ENCODE data around the gene ZXDB.
"Not testable (repeated sequence)": the region's sequence is repeated elsewhere in the genome, so short reads cannot be mapped to it uniquely, and the experiment has no call there.

Gene ZXDB

GRCh38 chrX:57591284-57592159 lies at the start of gene ZXDB:
Gene ZXDB (plus strand): TSS chrX:57592011. CDS start chrX:57592049, 38 bp downstream.
- H2AFZ ChIP-seq (ENCODE audit: low read length), result peak within 1 kb of the TSS; percentile 58
- H3K9me2 ChIP-seq (replicated peaks; ENCODE audit: insufficient read depth, low read length); H3F3A ChIP-seq (ENCODE audit: insufficient read depth, low read length); H3K36me3 ChIP-seq (replicated peaks; ENCODE audit: insufficient read depth, low read length); H3K4me1 ChIP-seq (ENCODE audit: low read length); H4K20me1 ChIP-seq (ENCODE audit: insufficient read depth, low read length); H3K27me3 ChIP-seq (replicated peaks; ENCODE audit: insufficient read depth, low read length); DNase-seq; H3K27ac ChIP-seq (ENCODE audit: low read length); H3K9me3 ChIP-seq (replicated peaks; ENCODE audit: insufficient read depth, low read length); H3K79me2 ChIP-seq (ENCODE audit: low read length): not testable (repeated sequence)
- H3K4me3 ChIP-seq (ENCODE audit: low read length), result peak within 1 kb of the TSS; percentile 26; the same call in 1 of the 2 replicates
- H3K9ac ChIP-seq (ENCODE audit: low read length), result peak within 1 kb of the TSS; percentile 39; the same call in 1 of the 2 replicates
- peak within 1 kb of the TSS; percentile 48; the same call in 1 of the 2 replicates for H3K4me2 ChIP-seq (ENCODE audit: low read depth, low read length)

GRCh38 chrX:57565198-57565597 lies 26.6 kb upstream of the ZXDB start:
- H3K9me2 ChIP-seq (replicated peaks; ENCODE audit: insufficient read depth, low read length), result no peaks in the 10 kb centered on the region
- H3K36me3 ChIP-seq (replicated peaks; ENCODE audit: insufficient read depth, low read length), result no peaks in the 10 kb centered on the region
- H3K4me1 ChIP-seq (ENCODE audit: low read length), result no peaks in the 10 kb centered on the region
- H3F3A ChIP-seq (ENCODE audit: insufficient read depth, low read length), result no peaks in the 10 kb centered on the region
- H3K79me2 ChIP-seq (ENCODE audit: low read length), result no peaks in the 10 kb centered on the region
- TF ChIP-seq CTCF (IDR thresholded peaks at IDR 0.05; ENCODE audit: low read length), result no peak
- TF ChIP-seq EZH2 (optimal IDR thresholded peaks at IDR 0.05; ENCODE audit: low read depth, low read length), result no peak
- TF ChIP-seq EZH2phosphoT487 (IDR thresholded peaks at IDR 0.05; ENCODE audit: low read length), result no peak
- DNase-seq, result no peak
- no peak overlapping the region for H2AFZ ChIP-seq (ENCODE audit: low read length)
- H3K27me3 ChIP-seq (replicated peaks; ENCODE audit: insufficient read depth, low read length), result no peaks in the 10 kb centered on the region
- no peaks in the 10 kb centered on the region for H4K20me1 ChIP-seq (ENCODE audit: insufficient read depth, low read length)
- H3K4me3 ChIP-seq (ENCODE audit: low read length), result no peak overlapping the region
- H3K4me2 ChIP-seq (ENCODE audit: low read depth, low read length), result no peak overlapping the region
- no peaks in the 10 kb centered on the region for H3K9me3 ChIP-seq (replicated peaks; ENCODE audit: insufficient read depth, low read length)
- no peak overlapping the region for H3K9ac ChIP-seq (ENCODE audit: low read length)
- H3K27ac ChIP-seq (ENCODE audit: low read length), result no peak overlapping the region

- peak; percentile 45 for DNase-seq
- H3F3A ChIP-seq (ENCODE audit: insufficient read depth, low read length), result no peaks in the 10 kb centered on the region
- no peak overlapping the region for H3K4me3 ChIP-seq (ENCODE audit: low read length)
- no peaks in the 10 kb centered on the region for H3K9me3 ChIP-seq (replicated peaks; ENCODE audit: insufficient read depth, low read length)
- H3K27me3 ChIP-seq (replicated peaks; ENCODE audit: insufficient read depth, low read length), result no peaks in the 10 kb centered on the region
- H3K9ac ChIP-seq (ENCODE audit: low read length), result no peak overlapping the region
- TF ChIP-seq CTCF (IDR thresholded peaks at IDR 0.05; ENCODE audit: low read length) (peak; percentile 56), EZH2phosphoT487 (IDR thresholded peaks at IDR 0.05; ENCODE audit: low read length) (no peak)
- no peaks in the 10 kb centered on the region for H3K79me2 ChIP-seq (ENCODE audit: low read length)
- no peak overlapping the region for H3K4me2 ChIP-seq (ENCODE audit: low read depth, low read length)
- H3K9me2 ChIP-seq (replicated peaks; ENCODE audit: insufficient read depth, low read length), result no peaks in the 10 kb centered on the region
- H3K36me3 ChIP-seq (replicated peaks; ENCODE audit: insufficient read depth, low read length), result no peaks in the 10 kb centered on the region
- no peaks in the 10 kb centered on the region for H4K20me1 ChIP-seq (ENCODE audit: insufficient read depth, low read length)
- H2AFZ ChIP-seq (ENCODE audit: low read length), result no peak overlapping the region
- H3K27ac ChIP-seq (ENCODE audit: low read length), result no peak overlapping the region
- no peaks in the 10 kb centered on the region for H3K4me1 ChIP-seq (ENCODE audit: low read length)
These were observed 18.1 kb upstream of the ZXDB start for GRCh38 chrX:57573754-57574153.

- TF ChIP-seq CTCF (IDR thresholded peaks at IDR 0.05; ENCODE audit: low read length), result peak; percentile 40
- not testable (repeated sequence) for H3K9me2 ChIP-seq (replicated peaks; ENCODE audit: insufficient read depth, low read length); H3K27me3 ChIP-seq (replicated peaks; ENCODE audit: insufficient read depth, low read length); H3K79me2 ChIP-seq (ENCODE audit: low read length); H3K27ac ChIP-seq (ENCODE audit: low read length); H3K36me3 ChIP-seq (replicated peaks; ENCODE audit: insufficient read depth, low read length); H3K4me2 ChIP-seq (ENCODE audit: low read depth, low read length); H3K4me3 ChIP-seq (ENCODE audit: low read length); DNase-seq; H2AFZ ChIP-seq (ENCODE audit: low read length); H3K4me1 ChIP-seq (ENCODE audit: low read length); H3K9me3 ChIP-seq (replicated peaks; ENCODE audit: insufficient read depth, low read length); H3F3A ChIP-seq (ENCODE audit: insufficient read depth, low read length); H4K20me1 ChIP-seq (ENCODE audit: insufficient read depth, low read length); H3K9ac ChIP-seq (ENCODE audit: low read length)
These were observed 8.9 kb upstream of the ZXDB start for GRCh38 chrX:57582948-57583347.

Measured in MM.1S (cell line).